Measurements from ENCODE around the gene SYT13.

- TF ChIP-seq, protein P1, sequence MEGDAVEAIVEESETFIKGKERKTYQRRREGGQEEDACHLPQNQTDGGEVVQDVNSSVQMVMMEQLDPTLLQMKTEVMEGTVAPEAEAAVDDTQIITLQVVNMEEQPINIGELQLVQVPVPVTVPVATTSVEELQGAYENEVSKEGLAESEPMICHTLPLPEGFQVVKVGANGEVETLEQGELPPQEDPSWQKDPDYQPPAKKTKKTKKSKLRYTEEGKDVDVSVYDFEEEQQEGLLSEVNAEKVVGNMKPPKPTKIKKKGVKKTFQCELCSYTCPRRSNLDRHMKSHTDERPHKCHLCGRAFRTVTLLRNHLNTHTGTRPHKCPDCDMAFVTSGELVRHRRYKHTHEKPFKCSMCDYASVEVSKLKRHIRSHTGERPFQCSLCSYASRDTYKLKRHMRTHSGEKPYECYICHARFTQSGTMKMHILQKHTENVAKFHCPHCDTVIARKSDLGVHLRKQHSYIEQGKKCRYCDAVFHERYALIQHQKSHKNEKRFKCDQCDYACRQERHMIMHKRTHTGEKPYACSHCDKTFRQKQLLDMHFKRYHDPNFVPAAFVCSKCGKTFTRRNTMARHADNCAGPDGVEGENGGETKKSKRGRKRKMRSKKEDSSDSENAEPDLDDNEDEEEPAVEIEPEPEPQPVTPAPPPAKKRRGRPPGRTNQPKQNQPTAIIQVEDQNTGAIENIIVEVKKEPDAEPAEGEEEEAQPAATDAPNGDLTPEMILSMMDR (IDR thresholded peaks at IDR 0.05; ENCODE audit: low read length): no peak
- TF ChIP-seq EZH2 (IDR thresholded peaks at IDR 0.05; ENCODE audit: borderline replicate concordance, low read length): no peak
Measured at GRCh38 chr11:45232341-45233080, 53.6 kb downstream of the SYT13 start.

Data from OCI-LY1 (cell line).